Kidney (tissue), 14 donors: ENCODE measurements around the gene AUTS2. TPM values are rescaled to one million over a fixed set of nuclear protein-coding genes. Genes with fewer than 3 reads are reported as not detected.

Source experiments
- DNase-seq, 5 donors: peaks; one replicate each; pipeline ENCODE4 v3.0.0-alpha.2; 2013 to 2020
- FAIRE-seq: peaks from 2 replicates; lab custom pipeline; 2012; peaks lifted over from hg19 to GRCh38; lab: Jason Lieb, UNC
- H3K27ac ChIP-seq, 2 donors: one replicate each; pipeline ENCODE4 v1.7.0; 2013; ENCODE audit warnings: low read depth in 2 of 2, low read length in 2 of 2, inconsistent platforms in 1 of 2
- H3K27me3 ChIP-seq: one replicate; pipeline ENCODE4 v1.7.1; 2013; ENCODE audit warnings: low read length, inconsistent platforms; ENCODE audit not compliant: control insufficient read depth, insufficient read depth
- H3K36me3 ChIP-seq, 3 donors: one replicate each; pipeline versions ENCODE4 v1.7.0 to v1.7.1; 2013; ENCODE audit warnings: low read length in 3 of 3, control low read depth in 1 of 3, inconsistent platforms in 1 of 3; ENCODE audit not compliant: insufficient read depth in 3 of 3, control insufficient read depth in 2 of 3
- H3K4me1 ChIP-seq, 3 donors: one replicate each; pipeline versions ENCODE4 v1.7.0 to v1.7.1; 2013; ENCODE audit warnings: low read length in 3 of 3, inconsistent platforms in 1 of 3, low read depth in 1 of 3; ENCODE audit not compliant: control insufficient read depth in 2 of 3, insufficient read depth in 2 of 3
- H3K4me3 ChIP-seq, 3 donors: one replicate each; pipeline versions ENCODE4 v1.7.0 to v1.8.1; 2013; ENCODE audit warnings: low read length in 3 of 3, control low read depth in 1 of 3, inconsistent platforms in 1 of 3
- H3K9ac ChIP-seq, 3 donors: one replicate each; pipeline versions ENCODE4 v1.7.0 to v1.7.1; 2013; ENCODE audit warnings: low read length in 3 of 3, control low read depth in 1 of 3, inconsistent platforms in 1 of 3
- H3K9me3 ChIP-seq, 3 donors: one replicate each; pipeline versions ENCODE4 v1.7.0 to v1.7.1; 2013; ENCODE audit warnings: low read length in 3 of 3, control low read depth in 1 of 3, inconsistent platforms in 1 of 3; ENCODE audit not compliant: control insufficient read depth in 2 of 3, insufficient read depth in 1 of 3
- CTCF ChIP-seq: IDR thresholded peaks from 3 replicates; pipeline ENCODE4 v1.5.1; 2012; ENCODE audit warnings: mild to moderate bottlenecking, moderate library complexity, borderline replicate concordance; ENCODE audit not compliant: insufficient read depth; ENCODE audit errors: extremely low read depth
- intact Hi-C: fragments of 100-400 bp; cut with DNase I; formaldehyde crosslinking; loops from one replicate; pipeline ENCODE4 v1.11.1; 2022
- polyA plus RNA-seq: library from polyadenylated mRNA; stranded (reverse); fragments of 350-450 nt; fragmentation: Illumina TruSeq; extraction: RNeasy Lipid Tissue Mini Kit (QIAGEN cat#74804); gene quantifications from one replicate; pipeline ENCODE4 v1.2.3, GENCODE V29; 2014; ENCODE audit warnings: low read depth, low replicate concordance; ENCODE audit not compliant: insufficient read depth
- total RNA-seq: library from RNA; stranded (reverse); fragmentation: NEBNext Ultra II Directional; extraction: Animal tissue kit (Norgen Biotek cat#: 25700); gene quantifications from one replicate; pipeline ENCODE4 v1.2.1, GENCODE V29; 2021
- donor health status: control.
- donor health status: control.
- donor health status: control.
- donor health status: control.
- donor health status: control.
- donor health status: DM: yes; HTN: yes; CAD: no.
- donor health status: Normal renal cell carcinoma (clear cell type).

The AUTS2 gene
- total and polyA plus RNA-seq, 2 donors from 2014 or later = 5.2 to 33.8 TPM

GRCh38 chr7:70060298-70061068 lies 462.2 kb downstream of the AUTS2 start:
- no peak for FAIRE-seq
- no peak for TF ChIP-seq CTCF
- H3K27me3 ChIP-seq = no peaks in the 10 kb centered on the region

GRCh38 chr7:70063371-70063770 lies 465.1 kb downstream of the AUTS2 start:
- no peak for FAIRE-seq
- Histone ChIP-seq H3K9me3 (no peaks in the 10 kb centered on the region), H3K9ac (no peak overlapping the region), H3K4me1 (peaks cover 0 to 3% (median 2%) of the 10 kb centered on the region in 3 donors), H3K36me3 (no peaks in the 10 kb centered on the region), H3K27me3 (no peaks in the 10 kb centered on the region), H3K4me3 (no peak overlapping the region), H3K27ac (no peak overlapping the region)
- DNase-seq = peak in 1 of 5 donors; percentile 70
- intact Hi-C loops = no loop called here
- no peak for TF ChIP-seq CTCF

More at GRCh38 chr7:70060298-70061068, 462.2 kb downstream of the AUTS2 start:
- Histone ChIP-seq H3K4me1 (peaks cover 0 to 3% (median 2%) of the 10 kb centered on the region in 3 donors), H3K4me3 (no peak overlapping the region), H3K27ac (no peak overlapping the region), H3K9ac (no peak overlapping the region), H3K9me3 (no peaks in the 10 kb centered on the region), H3K36me3 (no peaks in the 10 kb centered on the region)
- intact Hi-C loops = no loop called here
- no peak for DNase-seq

- no peak overlapping the region for H3K27ac ChIP-seq
- TF ChIP-seq CTCF = no peak
These were observed 465.7 kb downstream of the AUTS2 start for GRCh38 chr7:70063927-70064326.

More at GRCh38 chr7:70063927-70064326, 465.7 kb downstream of the AUTS2 start:
- peak in 3 of 5 donors; percentile 34 to 45 (median 41) for DNase-seq
- no peak for FAIRE-seq
- Histone ChIP-seq H3K36me3 (no peaks in the 10 kb centered on the region), H3K4me3 (no peak overlapping the region), H3K27me3 (no peaks in the 10 kb centered on the region), H3K9me3 (no peaks in the 10 kb centered on the region), H3K4me1 (peaks cover 0 to 3% (median 2%) of the 10 kb centered on the region in 3 donors), H3K9ac (no peak overlapping the region)
- intact Hi-C loops = no loop called here
